C4-2B (cell line): ENCODE results near the gene SERPINF2.
"Not testable (repeated sequence)": the region's sequence is repeated elsewhere in the genome, so short reads cannot be mapped to it uniquely, and the experiment has no call there.

Experiments
- H3K27ac ChIP-seq: fragments of 450-650 bp; 2 replicates; pipeline ENCODE4 v1.5.1; 2017
- ZFX ChIP-seq: fragments of 450-650 bp; IDR thresholded peaks from 2 replicates; pipeline ENCODE4 v1.6.1; 2017
- TF ChIP-seq, protein P1 (sequence below): fragments of 450-650 bp; conservative IDR thresholded peaks from 2 replicates; pipeline ENCODE4 v1.5.1; 2017; ENCODE audit warnings: mild to moderate bottlenecking

Gene SERPINF2

DNA sequence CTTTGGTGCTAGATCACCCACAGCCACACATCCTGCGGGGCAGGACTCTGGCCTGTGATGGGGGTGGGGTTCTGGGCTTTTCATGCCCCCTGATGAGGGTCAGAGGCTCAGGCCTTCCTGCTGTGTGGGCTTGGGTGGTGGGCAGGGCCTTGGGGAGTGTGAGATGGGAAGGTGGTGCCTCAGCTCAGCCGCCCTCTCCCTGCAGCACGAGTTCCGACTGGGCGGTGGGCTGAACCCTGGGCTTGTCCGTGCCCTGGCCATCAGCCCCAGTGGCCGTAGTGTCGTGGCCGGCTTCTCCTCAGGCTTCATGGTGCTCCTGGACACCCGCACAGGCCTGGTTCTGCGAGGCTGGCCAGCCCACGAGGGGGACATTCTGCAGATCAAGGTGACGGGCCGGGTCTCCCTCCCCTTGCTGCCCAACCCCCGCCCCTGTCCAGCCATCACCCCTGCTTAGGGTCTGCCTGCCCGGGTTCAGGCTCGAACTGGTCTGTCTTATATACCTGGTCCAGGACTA, 6.8 kb upstream of the SERPINF2 start:
- no peak overlapping the region for H3K27ac ChIP-seq
- no peak for TF ChIP-seq ZFX

DNA sequence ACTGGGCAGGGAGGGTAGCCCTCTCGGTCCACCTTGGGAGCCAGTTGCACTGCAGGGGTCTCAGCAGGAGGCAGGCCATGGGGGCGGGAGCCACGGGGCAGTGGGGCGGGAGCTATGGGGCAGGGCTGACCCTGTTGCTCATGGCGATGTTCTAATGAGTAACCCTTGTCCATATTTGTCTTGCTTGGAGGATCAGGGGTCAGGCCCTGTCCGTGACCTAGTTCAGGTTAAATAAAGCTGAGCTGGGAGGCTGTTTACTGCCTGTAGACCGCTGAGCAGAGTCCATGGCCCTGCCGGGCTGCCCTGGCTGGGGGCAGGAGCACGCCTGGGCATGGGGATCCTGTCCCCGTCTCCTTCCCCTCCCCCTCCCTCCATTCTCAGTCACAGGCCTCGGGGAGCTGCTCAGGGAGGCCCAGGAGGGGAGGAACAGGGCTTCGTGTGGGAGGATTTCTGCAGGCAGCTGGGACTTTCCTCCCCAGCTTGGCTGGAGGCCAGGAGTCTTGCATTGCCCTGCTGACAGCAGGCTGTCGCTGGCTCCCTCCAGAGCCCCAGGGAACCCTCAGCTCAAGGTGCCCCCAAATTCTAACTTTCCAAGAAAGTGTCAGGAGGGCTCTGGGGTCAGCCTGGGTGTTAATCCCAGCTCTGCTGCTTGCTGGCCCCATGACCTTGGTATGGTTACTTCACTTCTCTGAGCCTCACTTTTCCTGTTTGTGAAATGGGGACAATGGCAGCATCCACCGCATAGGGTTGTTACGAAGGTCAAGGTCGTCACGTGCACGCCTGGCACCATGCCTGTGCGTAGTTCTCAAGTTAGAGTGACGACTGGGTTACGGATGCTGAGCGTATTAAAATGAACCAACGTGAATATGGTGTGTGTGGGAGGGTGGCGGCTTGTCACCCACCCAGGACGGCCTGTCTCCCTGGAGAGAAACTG, 6.1 kb upstream of the SERPINF2 start:
- H3K27ac ChIP-seq, result no peak overlapping the region
- TF ChIP-seq, protein P1, sequence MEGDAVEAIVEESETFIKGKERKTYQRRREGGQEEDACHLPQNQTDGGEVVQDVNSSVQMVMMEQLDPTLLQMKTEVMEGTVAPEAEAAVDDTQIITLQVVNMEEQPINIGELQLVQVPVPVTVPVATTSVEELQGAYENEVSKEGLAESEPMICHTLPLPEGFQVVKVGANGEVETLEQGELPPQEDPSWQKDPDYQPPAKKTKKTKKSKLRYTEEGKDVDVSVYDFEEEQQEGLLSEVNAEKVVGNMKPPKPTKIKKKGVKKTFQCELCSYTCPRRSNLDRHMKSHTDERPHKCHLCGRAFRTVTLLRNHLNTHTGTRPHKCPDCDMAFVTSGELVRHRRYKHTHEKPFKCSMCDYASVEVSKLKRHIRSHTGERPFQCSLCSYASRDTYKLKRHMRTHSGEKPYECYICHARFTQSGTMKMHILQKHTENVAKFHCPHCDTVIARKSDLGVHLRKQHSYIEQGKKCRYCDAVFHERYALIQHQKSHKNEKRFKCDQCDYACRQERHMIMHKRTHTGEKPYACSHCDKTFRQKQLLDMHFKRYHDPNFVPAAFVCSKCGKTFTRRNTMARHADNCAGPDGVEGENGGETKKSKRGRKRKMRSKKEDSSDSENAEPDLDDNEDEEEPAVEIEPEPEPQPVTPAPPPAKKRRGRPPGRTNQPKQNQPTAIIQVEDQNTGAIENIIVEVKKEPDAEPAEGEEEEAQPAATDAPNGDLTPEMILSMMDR, result no peak
- TF ChIP-seq ZFX, result no peak

- no peak for TF ChIP-seq ZFX
- TF ChIP-seq, protein P1, result no peak
- no peak overlapping the region for H3K27ac ChIP-seq
These were observed 5.0 kb upstream of the SERPINF2 start for GRCh38 chr17:1737531-1738291.

GRCh38 chr17:1741899-1742298, 772 bp upstream of the SERPINF2 start:
- not testable (repeated sequence) for H3K27ac ChIP-seq

DNA sequence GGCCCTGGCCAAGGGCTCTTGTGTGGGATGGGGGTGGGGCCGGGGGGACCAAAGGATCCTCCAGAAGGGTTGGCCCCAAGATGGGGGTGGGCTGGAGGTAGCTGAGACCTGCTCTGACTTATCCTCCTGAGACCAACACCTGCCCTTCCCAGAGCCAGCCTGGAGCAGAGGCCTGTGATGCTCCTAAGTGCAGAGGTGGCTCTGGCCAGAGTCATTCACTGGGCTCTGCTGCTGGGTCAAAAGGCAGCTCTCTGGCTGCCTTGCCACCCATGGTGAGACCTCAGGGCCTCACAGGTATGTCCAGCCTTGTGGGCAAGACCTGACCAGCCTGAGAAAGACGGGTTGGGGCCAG, 393 bp downstream of the SERPINF2 start:
- TF ChIP-seq ZFX, result no peak
- TF ChIP-seq, protein P1, result no peak
- H3K27ac ChIP-seq, result no peak overlapping the region

- TF ChIP-seq, protein P1, result no peak
- TF ChIP-seq ZFX, result no peak
- no peak overlapping the region for H3K27ac ChIP-seq
These were observed 2.2 kb downstream of the SERPINF2 start for GRCh38 chr17:1744551-1745512.

GRCh38 chr17:1745513-1746020, 2.9 kb downstream of the SERPINF2 start:
- no peak for TF ChIP-seq ZFX
- TF ChIP-seq, protein P1, result no peak
- H3K27ac ChIP-seq, result no peak overlapping the region
